GM23248 (cell line): Measurements from ENCODE around the gene SLC7A11. TPM values are rescaled to one million over a fixed set of nuclear protein-coding genes. Genes with fewer than 3 reads are reported as not detected.
A peak's percentile ranks its signal among the peaks of the same experiment; 100 is the strongest.

Experiments
- DNase-seq: peaks from one replicate; pipeline ENCODE4 v3.0.0-alpha.2; 2015
- H2AFZ ChIP-seq: fragments of 200-600 bp; sonication (generic); 2 replicates; pipeline ENCODE4 v1.6.1; 2016; ENCODE audit warnings: antibody characterized with exemption
- H3F3A ChIP-seq: fragments of 200-600 bp; sonication (generic); 2 replicates; pipeline ENCODE4 v1.6.1; 2016; ENCODE audit warnings: mild to moderate bottlenecking, antibody characterized with exemption, mixed run types; ENCODE audit not compliant: insufficient read depth
- H3K27ac ChIP-seq: fragments of 200-600 bp; sonication (generic); 2 replicates; pipeline ENCODE4 v1.5.1; 2016; ENCODE audit warnings: mild to moderate bottlenecking
- H3K27me3 ChIP-seq: fragments of 200-600 bp; sonication (generic); replicated peaks from 2 replicates; pipeline ENCODE4 v1.6.1; 2016; ENCODE audit warnings: mild to moderate bottlenecking; ENCODE audit not compliant: insufficient read depth
- H3K36me3 ChIP-seq: fragments of 200-600 bp; sonication (generic); 2 replicates; pipeline ENCODE4 v1.6.1; 2016; ENCODE audit warnings: low read depth, mild to moderate bottlenecking
- H3K4me1 ChIP-seq: fragments of 200-600 bp; sonication (generic); 2 replicates; pipeline ENCODE4 v1.6.1; 2016; ENCODE audit warnings: mild to moderate bottlenecking; ENCODE audit not compliant: insufficient read depth
- H3K4me2 ChIP-seq: fragments of 200-600 bp; sonication (generic); one replicate; pipeline ENCODE4 v1.6.1; 2016; ENCODE audit warnings: mild to moderate bottlenecking; ENCODE audit not compliant: unreplicated experiment
- H3K4me3 ChIP-seq: fragments of 200-600 bp; sonication (generic); 2 replicates; pipeline ENCODE4 v1.5.1; 2016; ENCODE audit warnings: mild to moderate bottlenecking
- H3K79me2 ChIP-seq: fragments of 200-600 bp; sonication (generic); 2 replicates; pipeline ENCODE4 v1.6.1; 2016; ENCODE audit warnings: mild to moderate bottlenecking; ENCODE audit not compliant: insufficient read depth
- H3K9ac ChIP-seq: fragments of 200-600 bp; sonication (generic); 2 replicates; pipeline ENCODE4 v1.6.1; 2016; ENCODE audit warnings: mild to moderate bottlenecking
- H3K9me2 ChIP-seq: fragments of 200-600 bp; sonication (generic); 2 replicates; pipeline ENCODE4 v1.6.1; 2016; ENCODE audit warnings: mixed run types, mild to moderate bottlenecking, moderate library complexity; ENCODE audit not compliant: insufficient read depth
- H3K9me3 ChIP-seq: fragments of 200-600 bp; sonication (generic); one replicate; pipeline ENCODE4 v1.6.1; 2017; ENCODE audit warnings: low read depth
- H4K20me1 ChIP-seq: fragments of 200-600 bp; sonication (generic); 2 replicates; pipeline ENCODE4 v1.6.0; 2016; ENCODE audit not compliant: insufficient read depth
- EZH2 ChIP-seq: fragments of 200-600 bp; sonication (generic); IDR thresholded peaks from 2 replicates; pipeline ENCODE4 v1.6.1; 2018; ENCODE audit warnings: antibody characterized with exemption, mild to moderate bottlenecking; ENCODE audit not compliant: insufficient read depth, poor library complexity, severe bottlenecking
- EZH2phosphoT487 ChIP-seq: fragments of 200-600 bp; sonication (generic); IDR thresholded peaks from 2 replicates; pipeline ENCODE4 v1.6.1; 2018; ENCODE audit warnings: antibody characterized with exemption, moderate library complexity, mild to moderate bottlenecking, low read depth; ENCODE audit not compliant: insufficient read depth
- whole genome bisulfite sequencing, 2 experiments: methylation state at CpG; one replicate each; pipeline ENCODE4 v1.1.6; 2015 to 2017; ENCODE audit warnings: low lambda C conversion rate in 2 of 2, low coverage in 1 of 2; ENCODE audit errors: missing lambda C conversion rate in 2 of 2; 5-methylcytosine and 5-hydroxymethylcytosine counted together
- in situ Hi-C: fragments of 300-500 bp; cut with MboI; formaldehyde crosslinking; loops from 2 replicates; pipeline ENCODE4 v1.15.0; 2020
- polyA plus RNA-seq: library from polyadenylated mRNA; unstranded; fragments of >200 nt; fragmentation: Nextera tagmentation; extraction: Ambion mirVana; gene quantifications from 2 replicates; pipeline ENCODE4 v1.2.1, GENCODE V29; 2016
- total RNA-seq: library from RNA; depleted of rRNA; stranded (reverse); fragments of >200 nt; shearing (Covaris generic); gene quantifications from 2 replicates; pipeline ENCODE4 v1.2.3, GENCODE V29; 2014

The SLC7A11 gene
- total and polyA plus RNA-seq, 2 experiments from 2014 or later, result 19.6 to 72.3 TPM

DNA sequence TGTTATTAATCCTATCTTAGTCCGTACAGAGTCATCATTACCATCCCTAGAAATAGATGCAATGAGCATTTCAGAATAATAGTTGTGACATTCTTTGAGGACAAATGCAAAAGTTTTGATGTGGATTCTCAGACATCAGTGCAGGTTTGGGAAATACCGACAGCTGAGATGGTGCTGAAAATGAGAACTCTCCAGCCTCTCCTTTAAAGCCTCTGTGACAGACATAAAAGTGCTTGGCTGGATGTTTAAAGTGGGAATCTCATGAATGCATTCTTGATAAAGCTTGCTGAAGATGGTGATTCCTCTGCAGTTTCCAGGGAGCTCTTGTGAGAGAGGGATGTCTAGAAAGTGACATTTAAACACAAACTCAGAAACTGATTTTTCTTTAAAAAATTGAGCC is 35.0 kb upstream of the SLC7A11 start:
- H4K20me1 ChIP-seq, result no peaks in the 10 kb centered on the region
- H3K9me2 ChIP-seq, result no peaks in the 10 kb centered on the region
- no peak for DNase-seq
- H3K79me2 ChIP-seq, result no peaks in the 10 kb centered on the region
- H3K9ac ChIP-seq, result 0 out of 2 replicates have a peak overlapping the region, but pooled peaks have one; percentile 79
- H3K27me3 ChIP-seq, result no peaks in the 10 kb centered on the region
- in situ Hi-C loops, result no loop called here
- H3K9me3 ChIP-seq, result no peaks in the 10 kb centered on the region
- peak overlapping the region; percentile 99 for H3K27ac ChIP-seq
- TF ChIP-seq EZH2phosphoT487 (no peak), EZH2 (no peak)
- H2AFZ ChIP-seq, result no peak overlapping the region
- WGBS, 2 experiments, result 97 to 100% methylated on average over 2 of the region's 2 CpGs
- no peak overlapping the region for H3K4me2 ChIP-seq
- H3K4me1 ChIP-seq, result peaks cover 17% of the 10 kb centered on the region
- peaks cover 15% of the 10 kb centered on the region for H3F3A ChIP-seq
- H3K4me3 ChIP-seq, result no peak overlapping the region
- H3K36me3 ChIP-seq, result no peaks in the 10 kb centered on the region

DNA sequence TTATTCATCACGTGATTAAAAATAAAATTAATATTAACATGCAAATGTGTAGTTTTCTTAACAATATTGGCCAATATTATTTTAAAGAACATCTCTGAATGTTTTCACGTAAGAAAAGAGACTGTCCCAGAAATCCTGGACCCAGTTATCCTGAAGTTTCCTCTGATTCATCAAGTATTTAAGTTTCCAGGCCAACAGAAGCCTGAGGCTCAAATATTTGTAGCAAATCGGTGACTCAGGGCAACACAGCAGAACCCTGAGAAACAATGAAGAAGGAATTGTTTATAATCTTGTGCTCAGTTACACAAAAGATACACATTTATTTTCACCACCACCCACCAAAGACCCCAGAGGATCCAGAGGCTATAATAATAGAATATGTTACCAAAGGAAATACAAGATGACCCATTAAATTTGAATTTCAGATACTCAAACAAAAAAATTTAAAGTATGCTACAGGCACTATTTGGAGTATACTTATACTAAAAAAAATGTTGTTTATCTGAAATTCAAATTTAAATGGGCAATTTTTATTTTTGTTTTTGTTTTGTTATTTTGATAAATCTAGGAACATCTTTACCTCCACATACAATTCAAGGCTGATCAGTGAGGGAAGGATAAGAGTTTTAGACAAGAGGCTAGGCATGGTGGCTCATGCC is 33.9 kb upstream of the SLC7A11 start:
- no peaks in the 10 kb centered on the region for H3K79me2 ChIP-seq
- H4K20me1 ChIP-seq, result no peaks in the 10 kb centered on the region
- TF ChIP-seq EZH2phosphoT487, result no peak
- no peak for TF ChIP-seq EZH2
- H2AFZ ChIP-seq, result peak overlapping the region; percentile 61
- H3K36me3 ChIP-seq, result no peaks in the 10 kb centered on the region
- 11 to 18% methylated on average over 3 of the region's 3 CpGs for whole genome bisulfite sequencing, 2 experiments
- H3F3A ChIP-seq, result peaks cover 15% of the 10 kb centered on the region
- DNase-seq, result peak; percentile 98
- in situ Hi-C loops, result no loop called here
- peaks cover 17% of the 10 kb centered on the region for H3K4me1 ChIP-seq
- H3K9me2 ChIP-seq, result no peaks in the 10 kb centered on the region
- no peaks in the 10 kb centered on the region for H3K27me3 ChIP-seq
- H3K9me3 ChIP-seq, result no peaks in the 10 kb centered on the region
- H3K9ac ChIP-seq, result peak overlapping the region; percentile 79
- peak overlapping the region; percentile 27; the same call in 1 of the 2 replicates for H3K4me3 ChIP-seq
- H3K4me2 ChIP-seq, result peak overlapping the region; percentile 64
- H3K27ac ChIP-seq, result peak overlapping the region; percentile 99

DNA sequence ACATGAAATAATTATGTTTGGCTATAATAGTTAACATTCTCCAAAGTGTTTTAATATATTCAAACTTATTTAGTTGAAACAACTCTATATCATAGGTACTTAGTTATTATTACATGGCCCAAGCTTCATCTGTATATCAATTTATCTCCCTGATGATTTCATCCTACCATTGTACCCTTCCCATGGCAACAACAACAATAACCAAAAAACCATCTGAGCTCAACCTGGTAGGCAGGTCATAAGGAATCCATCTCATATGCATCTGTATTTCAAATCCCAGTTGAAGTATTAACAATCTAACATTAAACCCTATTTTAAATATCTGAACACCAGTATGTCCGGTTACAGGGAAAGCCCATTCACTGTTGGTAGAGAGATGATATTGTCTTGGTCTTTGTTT is 33.1 kb upstream of the SLC7A11 start:
- Histone ChIP-seq H3K4me1 (peaks cover 17% of the 10 kb centered on the region), H3K4me3 (no peak overlapping the region), H3K36me3 (no peaks in the 10 kb centered on the region), H3K9me3 (no peaks in the 10 kb centered on the region), H3K9ac (peak overlapping the region; percentile 79), H3K9me2 (no peaks in the 10 kb centered on the region), H3K79me2 (no peaks in the 10 kb centered on the region), H3K27ac (peak overlapping the region; percentile 99), H3K4me2 (peak overlapping the region; percentile 64), H3K27me3 (no peaks in the 10 kb centered on the region), H2AFZ (peak overlapping the region; percentile 61; the same call in 1 of the 2 replicates), H3F3A (peaks cover 15% of the 10 kb centered on the region), H4K20me1 (no peaks in the 10 kb centered on the region)
- 95 to 100% methylated on average over 1 of the region's 1 CpG for WGBS, 2 experiments
- no peak for TF ChIP-seq EZH2
- DNase-seq, result peak; percentile 28
- in situ Hi-C loops, result no loop called here

DNA sequence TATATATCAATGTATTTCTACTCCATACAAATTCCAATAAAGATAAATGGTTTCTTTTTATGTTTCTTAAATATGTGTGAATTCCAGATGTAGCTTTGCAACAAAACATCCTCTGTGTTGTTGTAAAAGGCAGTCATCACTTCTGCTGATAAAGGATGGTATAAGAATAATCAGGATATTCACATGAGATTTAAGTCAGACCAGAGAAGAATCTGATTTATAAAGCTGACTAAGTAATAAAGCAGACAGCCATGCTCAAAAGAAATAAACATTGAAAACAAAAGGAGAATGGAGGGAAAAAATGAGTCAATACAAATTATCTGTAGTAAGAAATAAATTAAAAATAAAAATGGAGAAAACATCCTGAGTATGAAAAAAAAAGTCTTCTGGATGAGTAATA is 27.0 kb upstream of the SLC7A11 start:
- H3F3A ChIP-seq, result peaks cover 8% of the 10 kb centered on the region; the same call in 1 of the 2 replicates
- peak; percentile 39 for DNase-seq
- H4K20me1 ChIP-seq, result no peaks in the 10 kb centered on the region
- H3K4me2 ChIP-seq, result no peak overlapping the region
- H3K9me2 ChIP-seq, result no peaks in the 10 kb centered on the region
- H3K27ac ChIP-seq, result 0 out of 2 replicates have a peak overlapping the region, but pooled peaks have one; percentile 11
- H3K27me3 ChIP-seq, result no peaks in the 10 kb centered on the region
- TF ChIP-seq EZH2phosphoT487 (no peak), EZH2 (no peak)
- no peak overlapping the region for H3K4me3 ChIP-seq
- peaks cover 9% of the 10 kb centered on the region for H3K4me1 ChIP-seq
- in situ Hi-C loops, result no loop called here
- H3K9me3 ChIP-seq, result no peaks in the 10 kb centered on the region
- H3K36me3 ChIP-seq, result no peaks in the 10 kb centered on the region
- peak overlapping the region; percentile 36; the same call in 1 of the 2 replicates for H2AFZ ChIP-seq
- H3K79me2 ChIP-seq, result no peaks in the 10 kb centered on the region
- no peak overlapping the region for H3K9ac ChIP-seq
